Activated CD8-positive, alpha-beta memory T cell treated with anti-CD3 and anti-CD28 coated beads for 1 hour (primary cell): Measurements from ENCODE around the gene FAM53B.

Experiments used
- DNase-seq, 2 donors: peaks; one replicate each; pipeline ENCODE4 v3.0.0-alpha.2; 2020; ENCODE audit warnings: low read depth in 1 of 2; ENCODE audit errors: extremely low read depth in 1 of 2

FAM53B gene

DNA sequence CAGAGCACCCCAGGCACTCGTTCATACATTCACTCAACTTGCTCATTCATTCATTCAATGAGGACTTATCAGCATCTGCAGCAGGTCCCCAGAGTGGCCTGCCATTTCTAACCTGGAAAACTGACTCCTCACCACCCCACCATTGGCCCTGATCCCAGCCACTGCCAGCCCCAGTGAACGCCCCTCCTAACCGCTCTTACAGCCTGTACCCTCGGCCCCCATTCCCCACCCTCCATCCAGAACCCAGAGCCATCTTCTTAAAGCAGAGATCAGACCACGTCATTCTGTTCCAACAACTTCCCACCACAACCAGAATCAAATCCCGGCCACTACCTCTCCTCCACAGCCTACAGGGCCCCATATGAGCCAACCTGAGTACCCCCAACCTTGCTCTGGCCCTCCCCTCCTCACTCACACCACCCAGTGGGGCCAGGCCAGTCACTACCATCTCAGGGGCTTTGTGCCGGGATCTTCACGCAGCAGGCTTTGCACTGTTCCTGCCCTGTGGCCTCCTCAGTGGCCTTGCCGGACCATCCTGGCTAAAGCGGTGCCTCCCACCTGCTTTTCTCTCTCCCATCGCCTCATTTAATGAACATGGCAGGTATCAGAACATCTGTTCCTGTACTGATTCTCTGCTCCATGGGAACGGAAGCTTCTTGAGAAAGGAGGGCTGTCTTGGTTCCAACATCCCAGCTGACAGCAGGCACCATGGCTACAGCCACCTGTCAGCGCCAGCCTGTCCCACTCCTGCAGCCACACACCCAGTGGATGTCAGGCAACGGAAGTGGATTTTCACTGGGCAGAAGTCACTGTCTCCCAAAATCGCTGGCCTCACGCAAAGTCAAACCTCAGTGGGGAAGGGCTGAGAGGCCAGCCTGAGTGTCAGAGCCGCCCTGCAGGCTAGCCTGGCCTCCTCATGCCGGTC lies 45.4 kb downstream of the FAM53B start:
- no peak for DNase-seq

DNA sequence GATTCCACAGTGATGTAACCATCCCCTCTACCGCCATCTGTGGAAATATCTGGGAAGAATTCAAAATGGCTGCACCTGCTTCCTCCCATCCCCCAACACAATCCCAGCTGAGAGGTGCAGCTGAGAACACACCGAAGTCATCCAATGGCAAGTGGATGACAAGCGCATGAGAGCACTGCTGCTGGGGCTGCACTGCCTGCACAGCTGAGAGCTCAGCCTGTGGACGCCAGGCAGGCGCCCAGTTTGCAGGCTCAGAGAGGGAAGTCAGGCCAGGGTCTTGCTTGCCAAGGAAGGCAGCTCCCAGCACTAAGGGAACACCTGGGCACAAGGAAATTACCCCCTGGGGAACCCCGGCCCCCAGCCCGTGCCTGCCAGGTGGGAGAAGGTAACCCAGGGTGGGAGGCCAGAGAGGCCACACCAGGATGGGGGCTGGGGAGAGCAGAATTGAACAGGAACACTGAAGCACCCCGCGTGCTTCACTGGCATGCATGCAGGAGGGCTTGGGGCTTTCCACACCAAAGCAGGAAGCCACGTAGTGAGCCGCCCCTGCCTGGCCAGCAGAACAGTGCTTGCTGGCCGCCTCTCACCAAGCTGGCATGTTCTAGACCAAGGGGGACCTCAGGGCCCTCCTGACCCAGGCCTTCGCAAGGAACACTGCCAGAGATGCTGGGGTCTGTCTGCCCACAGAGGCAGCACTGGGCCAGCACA lies 46.2 kb downstream of the FAM53B start:
- DNase-seq: no peak

DNA sequence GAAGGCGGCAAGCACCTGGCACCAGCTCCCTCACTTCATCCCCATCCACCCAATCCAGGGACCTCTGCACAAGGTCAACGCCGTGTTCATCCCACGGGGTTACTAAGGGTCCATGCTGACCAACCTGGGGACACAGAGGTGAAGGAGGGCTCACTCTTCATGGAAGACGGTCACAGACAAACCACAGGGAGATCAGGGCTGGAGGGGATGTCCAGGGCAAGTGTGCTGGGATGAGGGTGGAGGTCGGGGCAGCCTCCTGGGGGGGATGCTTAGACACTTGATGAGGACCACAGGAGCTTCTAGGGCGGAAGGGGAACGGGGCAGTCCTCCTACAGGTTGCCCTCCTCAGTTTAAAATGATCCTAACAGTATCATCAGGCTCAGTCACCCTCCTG lies 46.7 kb downstream of the FAM53B start:
- DNase-seq: no peak

DNA sequence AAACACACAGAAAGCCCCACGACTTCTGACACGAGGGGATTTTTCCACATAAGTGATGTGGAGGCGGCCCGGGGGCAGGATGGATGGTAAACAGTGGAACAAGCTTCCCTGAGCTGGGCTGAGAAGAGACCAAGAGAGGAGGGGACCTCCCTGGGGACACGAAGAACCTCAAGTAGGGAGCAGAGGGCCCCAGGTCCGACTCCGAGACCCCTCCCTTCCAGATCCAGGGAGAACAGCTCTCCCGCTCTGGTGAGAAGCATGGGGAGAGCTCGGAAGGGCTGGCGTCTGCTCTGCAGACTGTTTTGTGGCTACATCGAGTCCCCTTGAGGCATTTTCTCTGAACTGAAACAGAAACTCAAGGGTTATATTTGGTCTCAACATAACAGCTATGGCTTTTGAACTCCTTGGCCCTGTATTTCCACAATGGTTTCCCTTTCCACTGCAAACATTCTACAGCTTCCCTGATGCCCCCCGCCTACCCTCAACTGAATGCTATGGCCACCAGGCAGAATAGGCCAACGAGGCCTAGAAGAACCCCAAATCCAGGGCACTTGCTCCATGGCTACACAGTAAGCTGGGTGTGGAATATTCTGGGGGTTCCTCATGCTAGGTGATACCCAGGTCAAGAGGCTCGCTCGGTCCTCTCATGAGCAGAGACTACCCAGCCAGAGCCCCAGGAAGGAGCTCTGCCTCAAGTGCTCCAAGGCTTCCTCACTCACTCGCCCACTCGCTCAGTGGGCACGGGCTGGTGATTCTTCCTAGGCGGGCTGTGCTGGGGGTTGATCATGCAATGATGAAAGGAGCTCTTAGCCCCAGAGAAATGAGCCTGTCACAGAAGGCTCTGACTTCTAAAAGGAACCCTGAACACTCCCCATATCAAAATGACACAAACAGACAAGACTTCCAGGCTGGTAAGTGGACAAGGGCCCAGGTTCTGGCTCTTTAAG lies 47.5 kb downstream of the FAM53B start:
- DNase-seq: no peak

DNA sequence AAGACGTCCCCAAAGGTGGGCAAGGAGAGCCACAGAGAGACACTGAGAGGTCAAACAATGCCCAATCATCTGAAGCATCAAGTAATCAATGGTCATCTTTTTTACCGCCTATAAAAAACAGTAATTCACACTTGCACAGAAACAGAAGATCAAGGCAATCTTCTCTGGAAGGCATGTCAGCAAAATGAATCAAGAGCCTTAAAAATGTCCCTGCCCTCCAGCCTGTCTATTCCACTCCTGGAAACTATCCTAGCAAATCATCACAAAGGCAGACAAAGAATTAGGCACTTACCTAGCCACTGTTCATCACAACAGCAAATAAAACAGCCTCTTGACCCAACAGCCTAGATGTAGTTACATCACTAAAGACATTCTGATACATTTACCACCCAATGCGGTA lies 48.9 kb downstream of the FAM53B start:
- no peak for DNase-seq

DNA sequence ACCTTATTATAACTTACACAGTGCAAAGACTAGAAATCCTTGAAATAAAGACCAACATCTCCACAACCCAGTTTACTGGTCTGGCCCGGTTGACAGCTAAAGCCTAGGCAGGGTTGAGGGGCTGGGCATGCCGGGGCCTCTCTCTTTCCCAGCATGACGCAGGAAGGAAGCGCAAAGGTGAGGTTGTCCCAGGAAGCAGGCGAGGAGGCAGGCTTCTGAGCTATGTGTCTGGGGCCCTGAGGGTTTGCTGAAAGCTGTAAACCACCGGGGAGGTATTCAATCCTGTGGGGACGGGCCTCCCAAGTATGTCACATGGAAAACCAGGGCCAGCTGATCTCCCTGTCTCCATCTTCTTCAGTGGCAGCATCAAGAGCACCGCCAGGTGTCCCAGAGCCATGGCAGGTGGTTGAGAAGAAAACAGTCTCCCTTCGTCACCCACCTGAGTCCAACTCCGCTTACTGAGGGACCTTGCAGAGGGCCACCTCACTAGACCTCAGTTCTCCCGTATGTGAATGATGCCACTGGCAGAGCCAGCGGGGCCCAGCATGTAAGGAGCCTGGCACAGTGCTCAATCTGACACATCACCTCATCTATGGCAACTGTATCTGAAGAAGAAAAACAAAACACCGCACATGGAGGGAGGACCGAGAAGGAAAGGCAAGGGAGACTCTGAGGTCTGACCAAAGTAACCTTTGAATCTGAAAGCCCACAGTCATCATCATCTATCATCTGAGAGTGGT lies 49.5 kb downstream of the FAM53B start:
- DNase-seq: no peak

DNA sequence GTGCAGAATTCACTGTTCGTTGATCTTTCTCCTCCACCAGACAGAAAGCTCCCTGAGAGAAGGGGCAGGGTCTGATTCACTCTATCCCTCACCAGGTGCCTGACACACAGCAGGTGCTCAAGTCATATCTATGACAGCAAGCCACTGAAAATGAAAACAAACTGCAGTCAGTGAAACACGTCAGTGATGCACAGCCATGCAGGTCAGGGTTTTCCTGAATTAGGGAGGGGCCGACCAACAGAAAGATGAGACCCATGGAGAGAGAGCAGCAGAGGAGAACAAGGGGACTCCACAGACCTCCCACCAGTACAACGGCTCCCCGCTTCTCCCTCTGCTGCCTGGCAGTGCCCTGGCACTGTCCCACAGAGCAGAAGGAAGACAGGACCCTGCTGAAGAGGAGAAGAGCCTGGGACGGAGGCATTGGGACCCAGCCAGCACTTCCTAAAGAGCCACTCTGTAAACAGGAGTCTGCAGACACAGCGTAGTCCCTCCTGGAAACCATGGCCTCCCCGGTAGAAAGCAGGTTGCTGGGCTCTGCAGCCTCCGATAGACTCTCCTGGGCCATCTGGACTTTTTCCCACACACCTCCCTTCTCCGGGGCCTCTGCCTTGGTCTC lies 50.3 kb downstream of the FAM53B start:
- no peak for DNase-seq

DNA sequence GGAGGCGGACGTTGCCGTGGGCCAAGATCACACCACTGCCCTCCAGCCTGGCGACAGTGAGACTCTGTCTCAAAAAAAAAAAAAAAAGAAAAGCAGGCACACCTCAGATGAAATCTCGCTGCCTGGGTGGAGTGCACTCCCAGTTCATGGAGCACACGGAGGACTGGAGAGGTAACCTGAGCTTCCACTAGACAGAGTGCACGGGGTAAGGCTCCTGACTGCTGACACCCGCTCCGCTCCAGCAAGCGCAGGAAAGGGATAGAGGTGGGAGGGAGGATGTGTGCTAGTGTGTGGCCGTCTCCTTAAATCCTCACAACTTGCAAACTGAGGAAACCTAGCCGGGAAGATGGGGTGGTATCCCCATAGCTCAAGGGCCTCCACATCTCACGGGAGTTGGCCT lies 50.8 kb downstream of the FAM53B start:
- no peak for DNase-seq

DNA sequence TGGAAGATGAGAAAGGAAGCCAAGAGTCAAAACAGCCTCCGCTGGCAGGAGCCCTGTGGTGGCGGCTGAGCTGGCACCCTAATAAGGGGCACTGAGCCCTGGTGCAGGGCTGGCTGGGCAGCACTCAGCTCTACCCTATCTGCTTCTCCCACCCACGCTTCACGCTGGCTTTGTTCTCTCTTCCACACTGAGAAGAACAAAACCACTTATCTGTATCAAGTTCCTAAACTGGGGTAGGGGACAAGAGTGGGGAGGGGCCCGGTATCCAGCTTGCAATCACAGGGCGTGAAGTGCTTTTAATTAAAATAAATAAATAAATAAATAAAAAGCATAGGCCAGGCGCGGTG lies 52.1 kb downstream of the FAM53B start:
- no peak for DNase-seq

DNA sequence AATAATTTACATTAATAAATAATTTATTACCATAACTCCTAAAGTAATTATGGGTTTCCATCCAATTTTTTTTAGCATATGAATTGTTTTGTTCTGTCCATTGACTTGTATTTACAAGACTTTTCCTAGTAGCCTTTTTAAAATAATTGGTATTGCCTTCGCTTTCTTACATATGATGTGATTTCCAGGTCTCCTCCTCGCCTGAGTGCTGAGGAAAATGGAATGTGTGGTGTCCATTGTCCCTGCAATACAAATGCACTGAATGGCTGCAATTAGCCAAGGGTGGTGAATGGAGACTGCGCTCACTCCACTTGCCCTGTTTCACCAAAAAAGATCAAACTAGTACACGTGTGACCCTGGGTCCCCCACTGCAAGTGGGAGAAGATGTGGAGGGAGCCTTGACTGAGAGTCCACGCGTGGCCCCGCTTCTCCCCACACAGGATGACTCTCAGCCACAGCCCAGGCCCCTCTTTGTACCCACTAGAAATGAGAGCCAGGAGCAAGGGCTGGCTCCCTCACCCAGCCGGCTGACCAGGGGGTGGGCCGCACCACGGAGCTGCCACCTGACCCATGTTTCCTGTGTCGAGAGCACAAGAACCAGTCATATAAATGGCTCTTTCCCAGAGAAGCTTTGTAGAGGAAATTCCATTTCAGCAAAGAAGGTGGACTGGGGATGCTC lies 52.6 kb downstream of the FAM53B start:
- DNase-seq: no peak

DNA sequence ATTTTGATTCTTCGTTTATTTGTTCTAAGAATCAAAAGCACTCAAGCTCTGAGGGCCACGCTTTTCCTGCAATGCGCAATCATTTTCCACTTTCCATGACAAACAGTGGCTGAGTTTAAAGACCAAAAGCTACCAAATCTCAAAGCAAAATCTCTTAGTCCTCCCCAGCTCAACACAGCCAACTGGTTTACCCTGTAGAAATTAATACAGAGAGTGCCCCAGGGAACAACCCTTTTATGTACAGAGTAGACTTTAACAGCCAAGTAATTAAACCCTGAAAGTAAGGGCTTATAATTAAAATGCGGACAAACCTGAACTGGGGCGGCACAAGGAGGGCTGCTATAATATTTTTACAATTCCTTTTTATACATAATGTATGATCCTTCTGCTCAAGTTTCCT lies 53.2 kb downstream of the FAM53B start:
- DNase-seq: no peak

DNA sequence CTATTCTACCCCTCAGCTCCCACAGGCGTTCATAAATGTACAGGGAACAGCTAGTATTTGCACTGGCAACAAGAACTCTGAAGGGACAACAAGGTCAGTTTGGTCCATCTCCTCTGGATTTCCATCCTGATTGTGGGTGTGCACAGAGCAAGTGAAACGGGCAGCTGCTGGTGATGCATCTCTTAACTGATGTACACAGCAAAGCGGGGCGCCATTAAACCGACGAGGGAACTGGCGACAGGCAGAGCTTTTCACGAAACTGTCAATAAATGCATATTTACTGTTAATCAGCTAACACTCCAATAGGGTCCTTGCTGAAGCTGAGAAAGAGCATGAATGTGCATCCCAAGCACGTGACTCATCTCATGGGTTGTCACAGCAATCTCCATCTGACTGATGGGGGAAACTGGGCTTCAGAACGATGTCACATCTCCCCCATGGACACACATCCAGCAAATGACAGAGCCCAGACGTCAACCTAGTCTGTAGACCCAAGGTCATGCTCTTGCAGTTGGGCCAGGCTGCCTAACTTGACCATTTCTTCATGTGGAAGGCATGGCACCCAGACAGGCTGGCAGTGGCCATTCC lies 54.2 kb downstream of the FAM53B start:
- no peak for DNase-seq

DNA sequence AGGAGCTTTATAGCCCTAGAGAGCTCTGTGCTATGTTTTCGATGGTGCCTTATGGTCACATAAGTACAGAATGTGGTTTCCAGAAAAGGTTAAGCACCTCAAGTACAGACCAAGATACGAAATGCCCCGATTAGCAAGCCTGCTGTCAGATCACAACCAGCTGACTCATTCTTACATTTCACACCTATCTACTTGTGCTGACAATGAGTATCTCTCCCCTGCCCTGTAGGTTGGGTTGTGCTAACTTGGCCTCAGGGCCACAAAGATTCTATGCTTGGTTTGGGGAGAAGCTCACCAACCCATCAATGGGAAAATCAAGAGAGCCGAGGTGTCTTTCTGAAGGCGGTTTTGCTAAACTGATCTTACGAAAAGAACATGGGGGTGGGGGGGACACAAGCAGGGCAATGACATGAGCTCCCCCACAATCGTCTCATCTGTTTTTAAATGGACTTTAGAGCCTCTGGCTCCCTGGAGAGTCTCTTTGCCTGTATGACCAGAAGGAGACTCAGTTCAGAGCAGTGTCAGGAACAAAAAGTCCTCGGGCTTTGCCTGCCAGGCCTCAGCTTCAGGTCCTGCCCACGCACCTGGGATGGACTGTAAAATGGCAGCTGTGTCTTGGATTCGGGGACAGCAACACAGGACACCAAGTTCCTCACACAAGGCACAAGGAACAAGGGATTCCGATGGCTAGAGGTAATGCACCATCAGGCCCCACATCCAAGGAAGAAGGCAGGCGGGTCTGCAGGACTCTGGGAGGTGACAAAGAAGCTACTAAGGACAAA lies 55.1 kb downstream of the FAM53B start:
- DNase-seq: no peak

DNA sequence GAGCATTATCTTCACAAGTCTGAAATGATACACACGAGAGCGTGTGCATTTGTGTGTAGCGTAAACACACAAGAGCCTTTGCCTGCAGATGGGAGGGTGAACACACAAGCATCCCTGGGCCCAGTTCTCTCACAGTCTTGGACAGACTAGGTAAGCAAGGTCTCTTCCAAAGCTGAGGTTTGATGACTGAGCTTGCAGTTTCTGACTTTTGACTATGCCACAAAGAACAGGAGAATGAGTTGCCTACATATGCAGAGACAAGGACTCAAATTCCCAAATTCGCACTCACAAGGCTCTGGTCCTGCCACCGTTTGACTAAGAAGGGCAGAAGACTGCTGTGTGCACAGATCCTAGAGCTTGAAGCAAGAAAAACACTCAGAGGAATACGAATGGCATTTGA lies 55.8 kb downstream of the FAM53B start:
- DNase-seq: no peak

DNA sequence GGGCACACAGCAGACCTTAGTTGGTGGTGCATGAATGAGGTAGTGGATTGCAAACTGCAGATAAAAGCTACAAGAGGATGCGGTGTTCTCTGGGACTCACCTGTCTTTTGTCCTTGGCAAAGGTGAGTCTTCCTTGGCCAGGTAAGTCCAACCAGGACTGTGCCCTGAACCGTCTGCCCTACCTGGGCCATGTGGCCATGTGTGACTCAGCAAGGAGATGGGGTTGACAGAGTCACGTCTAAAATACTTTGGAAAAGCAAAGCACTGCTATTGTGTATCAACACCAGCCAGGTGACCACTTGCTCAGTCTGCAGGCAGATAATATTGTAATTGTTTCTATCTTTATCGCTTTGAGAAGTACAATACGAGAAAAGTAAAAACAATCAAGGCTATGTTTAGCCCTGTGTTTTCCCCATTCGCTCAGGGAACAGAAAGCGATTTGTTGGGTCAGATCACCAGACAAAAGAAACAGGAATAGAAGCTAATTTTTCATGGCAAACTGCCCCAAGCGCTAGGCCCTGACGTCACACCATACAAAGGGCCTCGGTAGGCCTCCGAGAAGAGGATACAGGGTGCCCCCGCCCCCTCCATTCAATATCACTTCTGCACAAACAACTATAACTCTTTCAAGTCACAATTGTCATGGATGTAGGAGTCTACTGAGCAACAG lies 57.3 kb downstream of the FAM53B start:
- DNase-seq: no peak

DNA sequence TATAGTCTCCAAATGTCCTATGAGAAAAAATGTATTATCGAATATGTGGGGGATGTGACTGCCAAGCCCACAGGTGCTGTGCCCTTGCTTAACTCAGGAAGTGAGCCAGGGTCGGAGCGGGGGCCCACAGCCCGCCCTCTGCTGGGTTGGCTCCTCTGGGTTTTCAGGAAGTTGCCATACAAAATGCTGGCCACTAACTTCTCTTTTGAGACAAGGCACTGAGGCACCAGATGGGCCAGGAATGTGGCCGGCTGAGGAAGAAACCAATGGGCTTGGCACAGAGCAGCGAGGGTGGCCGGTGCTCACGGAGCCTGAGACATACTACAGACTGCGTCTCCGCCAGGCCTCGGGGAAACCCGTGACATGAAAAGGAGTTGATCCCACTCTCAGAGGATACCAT lies 58.9 kb downstream of the FAM53B start:
- DNase-seq: no peak

DNA sequence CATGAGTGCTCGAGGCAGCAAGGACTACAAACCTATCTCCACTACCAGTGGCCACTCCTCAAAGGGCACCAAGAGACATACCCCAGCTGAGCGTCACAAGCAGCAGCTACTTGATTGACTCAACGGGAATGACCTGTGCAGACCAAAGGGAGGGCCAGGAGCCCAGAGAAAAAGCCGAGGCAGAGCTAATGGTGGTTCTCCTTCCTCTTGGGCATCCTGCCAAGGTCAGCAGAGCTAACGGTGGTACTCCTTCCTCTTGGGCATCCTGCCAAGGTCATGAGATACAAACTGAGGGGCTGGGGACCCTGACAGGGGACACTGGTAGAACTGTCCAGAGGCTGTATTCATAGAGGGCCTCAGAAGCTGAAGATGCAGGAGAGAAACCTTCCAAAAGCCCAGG lies 60.4 kb downstream of the FAM53B start:
- DNase-seq: no peak
